ENCODE data around the gene PPP1R37.

Gene PPP1R37

DNA sequence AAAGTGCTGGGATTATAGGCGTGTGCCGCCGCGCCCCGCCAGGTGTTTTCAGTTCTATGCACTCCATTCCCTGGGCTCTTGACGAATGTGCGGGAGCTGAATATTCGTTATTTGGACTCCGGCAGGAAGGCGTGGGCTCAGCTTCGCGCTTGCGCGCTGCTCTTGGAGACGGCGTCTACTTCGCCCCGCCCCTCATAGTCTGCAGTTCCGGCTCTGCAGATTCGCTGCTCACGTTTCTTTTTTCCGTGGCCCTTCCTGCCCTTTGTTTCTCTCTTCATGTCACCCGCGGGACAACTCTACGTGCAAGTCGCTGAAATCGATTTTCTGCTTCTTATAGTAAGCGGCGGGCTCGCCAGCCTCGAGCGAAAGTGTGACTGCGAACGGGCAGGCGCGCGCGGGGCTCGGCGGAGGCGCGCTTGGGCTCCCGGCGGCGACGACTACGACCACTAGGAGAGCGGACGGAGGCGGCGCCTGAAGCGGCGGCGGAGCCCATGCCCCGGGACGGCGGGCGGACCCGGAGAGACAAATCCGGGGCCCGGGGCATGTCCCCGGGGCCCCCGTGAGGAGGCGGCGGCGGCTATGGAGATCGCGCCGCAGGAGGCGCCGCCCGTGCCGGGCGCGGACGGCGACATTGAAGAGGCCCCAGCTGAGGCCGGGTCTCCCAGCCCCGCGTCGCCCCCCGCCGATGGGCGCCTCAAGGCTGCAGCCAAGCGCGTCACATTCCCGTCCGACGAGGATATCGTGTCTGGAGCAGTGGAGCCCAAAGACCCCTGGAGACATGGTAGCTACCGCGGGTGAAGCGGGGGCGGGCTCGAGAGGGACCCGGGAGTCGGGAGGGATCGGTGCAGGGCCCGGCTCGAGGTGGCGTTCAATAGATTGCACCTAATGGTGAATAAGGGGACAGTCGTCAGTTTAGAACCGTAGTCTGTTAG is at the start of gene PPP1R37 (continued):
- no peak for TF ChIP-seq ZFP37 (tag by site-specific recombination; IDR thresholded peaks at IDR 0.05)
- TF ChIP-seq SETDB1 (IDR thresholded peaks at IDR 0.05; ENCODE audit: insufficient read length, low read length): no peak

GRCh38 chr19:45045671-45046353 is 47.2 kb upstream of the PPP1R37 start:
- Histone ChIP-seq H3K36me3 (ENCODE audit: control insufficient read depth in 2 of 2, insufficient read depth in 1 of 2, low read length in 2 of 2) (peaks cover 64 to 78% of the 10 kb centered on the region in 2 experiments), H3K4me1 (ENCODE audit: control insufficient read depth, insufficient read depth, low read length) (no peaks in the 10 kb centered on the region), H3K4me3 (ENCODE audit: low read depth, low read length) (no peak overlapping the region), H3K27ac (ENCODE audit: extremely low read depth, low read depth, low read length) (no peak overlapping the region; the same call in none of the 2 replicates), H3K9me3 (ENCODE audit: control insufficient read depth, insufficient read depth, low read depth, low read length) (no peaks in the 10 kb centered on the region)
- POLR2A ChIA-PET: interaction anchor here (0.8 to 1.1 kb wide), 2 partner anchors 17 to 136 kb away, joined by 3 read pairs; no protein-coding TSS in a partner anchor
- TF ChIP-seq ZNF596 (tag by site-specific recombination; IDR thresholded peaks at IDR 0.05) (no peak), GLI4 (tag by site-specific recombination; IDR thresholded peaks at IDR 0.05) (no peak), ZNF549 (tag by site-specific recombination; IDR thresholded peaks at IDR 0.05) (no peak)
- CTCF ChIA-PET: interaction anchor here (0.6 to 9.8 kb wide), 6 partner anchors 12 to 1300 kb away, joined by 3 to 65 read pairs (median 3); no protein-coding TSS in a partner anchor

- no peak overlapping the region for H3K4me3 ChIP-seq (ENCODE audit: low read depth, low read length)
- H3K36me3 ChIP-seq (ENCODE audit: control insufficient read depth in 2 of 2, insufficient read depth in 1 of 2, low read length in 2 of 2): peaks cover 59 to 72% of the 10 kb centered on the region in 2 experiments
- no peak for TF ChIP-seq ZNF621 (tag by site-specific recombination; IDR thresholded peaks at IDR 0.05)
- TF ChIP-seq ZNF843 (tag by site-specific recombination; IDR thresholded peaks at IDR 0.05): no peak
- no peak for TF ChIP-seq ZNF624 (tag by site-specific recombination; IDR thresholded peaks at IDR 0.05)
- no peak for TF ChIP-seq GFI1B (tag by site-specific recombination; IDR thresholded peaks at IDR 0.05)
- no peak for TF ChIP-seq TRIM28 (IDR thresholded peaks at IDR 0.05; ENCODE audit: borderline replicate concordance, low read length)
- TF ChIP-seq ZNF2 (tag by site-specific recombination; IDR thresholded peaks at IDR 0.05): no peak
- no peak for TF ChIP-seq ZNF214 (tag by site-specific recombination; IDR thresholded peaks at IDR 0.05; ENCODE audit: borderline replicate concordance)
- TF ChIP-seq ZNF521 (tag by site-specific recombination; IDR thresholded peaks at IDR 0.05): no peak
- no peak for TF ChIP-seq ZNF416 (tag by site-specific recombination; IDR thresholded peaks at IDR 0.05)
- no peak for TF ChIP-seq MEIS1 (CRISPR knock-in tag; IDR thresholded peaks at IDR 0.05; ENCODE audit: borderline replicate concordance)
- no peak for TF ChIP-seq ZNF248 (tag by site-specific recombination; IDR thresholded peaks at IDR 0.05)
- TF ChIP-seq ZNF558 (tag by site-specific recombination; IDR thresholded peaks at IDR 0.05): no peak
- TF ChIP-seq, protein P1, sequence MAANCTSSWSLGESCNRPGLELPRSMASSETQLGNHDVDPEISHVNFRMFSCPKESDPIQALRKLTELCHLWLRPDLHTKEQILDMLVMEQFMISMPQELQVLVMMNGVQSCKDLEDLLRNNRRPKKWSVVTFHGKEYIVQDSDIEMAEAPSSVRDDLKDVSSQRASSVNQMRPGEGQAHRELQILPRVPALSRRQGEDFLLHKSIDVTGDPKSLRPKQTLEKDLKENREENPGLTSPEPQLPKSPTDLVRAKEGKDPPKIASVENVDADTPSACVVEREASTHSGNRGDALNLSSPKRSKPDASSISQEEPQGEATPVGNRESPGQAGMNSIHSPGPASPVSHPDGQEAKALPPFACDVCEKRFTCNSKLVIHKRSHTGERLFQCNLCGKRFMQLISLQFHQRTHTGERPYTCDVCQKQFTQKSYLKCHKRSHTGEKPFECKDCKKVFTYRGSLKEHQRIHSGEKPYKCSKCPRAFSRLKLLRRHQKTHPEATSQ (tag by site-specific recombination; IDR thresholded peaks at IDR 0.05): no peak
- TF ChIP-seq ZNF785 (tag by site-specific recombination; IDR thresholded peaks at IDR 0.05): no peak
- TF ChIP-seq REPIN1 (tag by site-specific recombination; IDR thresholded peaks at IDR 0.05; ENCODE audit: low read depth): no peak
- POLR2A ChIA-PET: interaction anchor here (0.6 to 1.1 kb wide), 2 partner anchors 17 to 131 kb away, joined by 3 to 9 read pairs; no protein-coding TSS in a partner anchor
- no peaks in the 10 kb centered on the region for H3K4me1 ChIP-seq (ENCODE audit: control insufficient read depth, insufficient read depth, low read length)
- CTCF ChIA-PET: interaction anchor here (0.6 to 9.8 kb wide), 7 partner anchors 12 to 1300 kb away, joined by 3 to 65 read pairs (median 3); no protein-coding TSS in a partner anchor
- H3K27ac ChIP-seq (ENCODE audit: extremely low read depth, low read depth, low read length): no peak overlapping the region; the same call in 1 of the 2 replicates
- H3K9me3 ChIP-seq (ENCODE audit: control insufficient read depth, insufficient read depth, low read depth, low read length): no peaks in the 10 kb centered on the region
These were observed 46.6 kb upstream of the PPP1R37 start for GRCh38 chr19:45046355-45046754.

Measured in HEK293 (cell line).